CD4-positive, alpha-beta T cell (primary cell): ENCODE data around the gene KYNU. TPM values are rescaled to one million over a fixed set of nuclear protein-coding genes. Genes with fewer than 3 reads are reported as not detected.
A peak's percentile ranks its signal among the peaks of the same experiment; 100 is the strongest.

Experiments used
- ATAC-seq: fragments of 200-7000 bp; cut with Tn5 transposase; one replicate; pipeline ENCODE4 v1.10.0; 2022; ENCODE audit warnings: mild to moderate bottlenecking; ENCODE audit not compliant: poor library complexity
- CTCF ChIA-PET: fragments of 350-600 bp; sonication (Branson Sonifier 250); formaldehyde crosslinking; loops from one replicate; lab custom pipeline; 2021; ENCODE audit warnings: antibody characterized with exemption, inconsistent platforms; lab: Charles Lee
- POLR2A ChIA-PET: fragments of 350-600 bp; sonication (Branson Sonifier 250); formaldehyde crosslinking; loops from one replicate; lab custom pipeline; 2021; ENCODE audit warnings: antibody characterized with exemption, inconsistent platforms; lab: Charles Lee
- DNase-seq, 14 experiments: peaks; one replicate each; pipeline ENCODE4 v3.0.0-alpha.2; 2013 to 2020; ENCODE audit warnings: mixed read lengths in 2 of 14
- H3K27ac ChIP-seq, 2 donors: one replicate each; pipeline versions ENCODE4 v1.5.1 to v1.7.0; 2013; ENCODE audit warnings: low read length in 2 of 2, low read depth in 1 of 2, mild to moderate bottlenecking in 1 of 2
- H3K27me3 ChIP-seq, 2 experiments: 1 replicate in 1 of 2; 2 replicates in 1 of 2; pipeline versions ENCODE4 v1.6.1 to v1.7.0; 2013; ENCODE audit warnings: low read length in 2 of 2, control low read depth in 1 of 2, mild to moderate bottlenecking in 1 of 2, moderate library complexity in 1 of 2; ENCODE audit not compliant: insufficient read depth in 2 of 2, control insufficient read depth in 1 of 2
- H3K36me3 ChIP-seq: one replicate; pipeline ENCODE4 v1.6.1; 2013; ENCODE audit warnings: low read length, control low read depth; ENCODE audit not compliant: insufficient read depth
- H3K4me1 ChIP-seq: one replicate; pipeline ENCODE4 v1.6.1; 2013; ENCODE audit warnings: low read length, control low read depth; ENCODE audit not compliant: insufficient read depth
- H3K4me3 ChIP-seq: one replicate; pipeline ENCODE4 v1.5.1; 2013; ENCODE audit warnings: mild to moderate bottlenecking, low read length, moderate library complexity
- H3K9me3 ChIP-seq, 2 experiments: 1 replicate in 1 of 2; 2 replicates in 1 of 2; pipeline versions ENCODE4 v1.6.1 to v1.7.0; 2013; ENCODE audit warnings: low read length in 2 of 2, mild to moderate bottlenecking in 2 of 2, control low read depth in 1 of 2, moderate library complexity in 1 of 2; ENCODE audit not compliant: control insufficient read depth in 1 of 2, insufficient read depth in 1 of 2
- H3K27ac Mint-ChIP-seq: one replicate; pipeline ENCODE4 v1.8.0; 2020; ENCODE audit warnings: mixed read lengths
- H3K27me3 Mint-ChIP-seq: one replicate; pipeline ENCODE4 v1.8.0; 2021; ENCODE audit warnings: mixed read lengths
- H3K36me3 Mint-ChIP-seq: one replicate; pipeline ENCODE4 v1.8.0; 2021; ENCODE audit warnings: low read depth, mixed read lengths
- H3K4me1 Mint-ChIP-seq: one replicate; pipeline ENCODE4 v1.8.0; 2021; ENCODE audit warnings: low read depth, mixed read lengths
- H3K4me3 Mint-ChIP-seq: one replicate; pipeline ENCODE4 v1.8.0; 2020; ENCODE audit warnings: mild to moderate bottlenecking, mixed read lengths
- H3K9me3 Mint-ChIP-seq: one replicate; pipeline ENCODE4 v1.8.0; 2020; ENCODE audit warnings: mixed read lengths
- intact Hi-C, 2 experiments: fragments of 100-400 bp; cut with DNase I in 1 of 2; cut with micrococcal nuclease in 1 of 2; formaldehyde crosslinking; loops; one replicate each; pipeline versions ENCODE4 v1.15.1 to v1.9.0; 2023 to 2025; cut with DNase I, micrococcal nuclease
- total RNA-seq, 174 experiments: library from RNA in 2 of 174; stranded (reverse) in 2 of 174; gene quantifications; one replicate each; pipeline ENCODE4 v1.2.3 and lab custom pipeline; 2021 to 2026
- TF ChIP-seq, protein P1 (sequence below): fragments of 200-600 bp; IDR thresholded peaks from one replicate; pipeline ENCODE4 v1.8.0; 2022; ENCODE audit warnings: antibody characterized with exemption, mild to moderate bottlenecking

KYNU gene
- total RNA-seq, 2 experiments from 2014 or later, result 0.38 to 0.50 TPM

DNA sequence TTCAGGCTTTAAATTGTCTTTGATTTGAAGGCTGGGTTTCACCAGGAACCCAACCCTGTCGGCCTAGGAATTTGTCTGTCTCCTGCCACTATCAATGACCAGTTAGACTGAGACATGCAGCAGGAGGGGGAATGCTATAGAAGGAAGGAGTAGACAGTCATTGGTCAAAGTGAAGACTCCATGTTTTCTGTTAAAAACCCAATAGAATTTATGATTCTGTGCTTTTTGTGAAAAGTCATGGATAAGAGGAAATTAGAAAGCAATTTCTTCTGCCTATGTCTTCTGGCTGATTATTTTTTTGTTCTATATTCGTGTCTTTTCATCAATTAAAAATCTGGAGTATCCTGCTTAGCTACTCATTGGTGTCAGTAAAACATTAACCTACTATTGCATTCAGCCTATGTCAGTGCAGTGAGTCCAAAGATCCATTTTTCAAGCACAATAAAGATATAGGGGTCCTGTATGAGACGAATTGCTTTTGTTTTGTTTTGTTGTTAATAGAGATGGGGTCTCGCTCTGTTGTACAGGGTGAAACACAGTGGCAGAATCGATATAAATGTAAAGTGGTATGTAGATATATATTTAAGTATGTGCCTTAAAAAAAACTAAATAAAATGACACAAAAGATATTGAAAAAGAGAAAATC, 7.9 kb upstream of the KYNU start:
- Histone ChIP-seq H3K27ac (no peak overlapping the region), H3K4me1 (no peaks in the 10 kb centered on the region), H3K9me3 (no peaks in the 10 kb centered on the region), H3K36me3 (no peaks in the 10 kb centered on the region), H3K27me3 (peaks cover 0 to 2% of the 10 kb centered on the region in 2 experiments), H3K4me3 (no peak overlapping the region)
- Mint-ChIP-seq H3K4me1 (no peaks in the 10 kb centered on the region), H3K36me3 (no peaks in the 10 kb centered on the region), H3K27ac (no peak overlapping the region), H3K9me3 (no peaks in the 10 kb centered on the region), H3K27me3 (no peaks in the 10 kb centered on the region), H3K4me3 (no peak overlapping the region)
- ATAC-seq, result no peak
- ChIA-PET CTCF (no interaction called here), POLR2A (no interaction called here)
- intact Hi-C loops, result no loop called here
- no peak for DNase-seq
- TF ChIP-seq, protein P1, sequence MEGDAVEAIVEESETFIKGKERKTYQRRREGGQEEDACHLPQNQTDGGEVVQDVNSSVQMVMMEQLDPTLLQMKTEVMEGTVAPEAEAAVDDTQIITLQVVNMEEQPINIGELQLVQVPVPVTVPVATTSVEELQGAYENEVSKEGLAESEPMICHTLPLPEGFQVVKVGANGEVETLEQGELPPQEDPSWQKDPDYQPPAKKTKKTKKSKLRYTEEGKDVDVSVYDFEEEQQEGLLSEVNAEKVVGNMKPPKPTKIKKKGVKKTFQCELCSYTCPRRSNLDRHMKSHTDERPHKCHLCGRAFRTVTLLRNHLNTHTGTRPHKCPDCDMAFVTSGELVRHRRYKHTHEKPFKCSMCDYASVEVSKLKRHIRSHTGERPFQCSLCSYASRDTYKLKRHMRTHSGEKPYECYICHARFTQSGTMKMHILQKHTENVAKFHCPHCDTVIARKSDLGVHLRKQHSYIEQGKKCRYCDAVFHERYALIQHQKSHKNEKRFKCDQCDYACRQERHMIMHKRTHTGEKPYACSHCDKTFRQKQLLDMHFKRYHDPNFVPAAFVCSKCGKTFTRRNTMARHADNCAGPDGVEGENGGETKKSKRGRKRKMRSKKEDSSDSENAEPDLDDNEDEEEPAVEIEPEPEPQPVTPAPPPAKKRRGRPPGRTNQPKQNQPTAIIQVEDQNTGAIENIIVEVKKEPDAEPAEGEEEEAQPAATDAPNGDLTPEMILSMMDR, result no peak

DNA sequence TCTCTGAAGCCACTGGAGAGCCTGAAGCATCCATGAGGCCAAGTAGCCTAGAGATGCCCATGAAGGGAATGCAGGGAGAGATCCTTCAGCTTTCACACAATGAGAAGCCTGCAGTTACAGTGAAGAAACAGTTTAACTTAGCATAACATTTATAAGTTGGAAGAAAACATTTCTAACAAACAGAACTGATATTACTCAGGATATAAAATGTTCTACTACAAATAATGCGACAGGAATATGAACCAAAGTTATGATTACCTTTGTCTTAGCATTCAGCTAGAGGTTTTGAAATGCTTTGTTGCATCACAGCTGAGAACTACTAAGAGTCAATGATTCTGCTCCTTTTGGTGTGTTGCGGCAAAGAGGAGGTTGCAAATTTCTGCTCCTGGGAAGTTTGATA, 6.9 kb upstream of the KYNU start:
- no peak overlapping the region for H3K27ac ChIP-seq
- intact Hi-C loops, result no loop called here
- H3K9me3 Mint-ChIP-seq, result no peaks in the 10 kb centered on the region
- H3K4me1 Mint-ChIP-seq, result no peaks in the 10 kb centered on the region
- DNase-seq, result peak in 2 of 14 experiments; percentile 23 to 35
- peaks cover 0 to 2% of the 10 kb centered on the region in 2 experiments for H3K27me3 ChIP-seq
- H3K27ac Mint-ChIP-seq, result no peak overlapping the region
- no peak overlapping the region for H3K4me3 ChIP-seq
- H3K36me3 ChIP-seq, result no peaks in the 10 kb centered on the region
- POLR2A ChIA-PET, result no interaction called here
- no peak overlapping the region for H3K4me3 Mint-ChIP-seq
- TF ChIP-seq, protein P1, result no peak
- ATAC-seq, result no peak
- CTCF ChIA-PET, result no interaction called here
- H3K9me3 ChIP-seq, result no peaks in the 10 kb centered on the region
- no peaks in the 10 kb centered on the region for H3K4me1 ChIP-seq
- H3K27me3 Mint-ChIP-seq, result no peaks in the 10 kb centered on the region
- no peaks in the 10 kb centered on the region for H3K36me3 Mint-ChIP-seq

DNA sequence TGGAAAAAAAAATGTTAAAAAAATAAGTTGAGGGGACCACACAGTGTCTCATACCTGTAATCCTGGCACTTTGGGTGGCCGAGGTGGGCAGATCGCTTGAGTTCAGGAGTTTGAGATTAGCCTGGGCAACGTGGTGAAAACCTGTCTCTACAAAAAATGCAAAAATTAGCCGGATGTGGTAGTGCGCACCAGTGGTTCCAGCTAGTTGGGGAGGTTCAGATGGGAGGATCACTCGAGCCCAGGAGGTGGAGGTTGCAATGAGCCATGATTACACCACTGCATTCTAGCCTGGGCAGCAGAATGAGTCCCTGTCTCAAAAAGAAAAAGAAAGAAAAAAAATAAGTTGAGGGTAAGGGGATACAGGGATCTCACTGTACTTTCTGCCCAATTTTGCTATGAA, 6.1 kb upstream of the KYNU start:
- Histone ChIP-seq H3K27ac (no peak overlapping the region), H3K4me1 (no peaks in the 10 kb centered on the region), H3K4me3 (no peak overlapping the region), H3K9me3 (no peaks in the 10 kb centered on the region), H3K27me3 (peaks cover 0 to 2% of the 10 kb centered on the region in 2 experiments), H3K36me3 (no peaks in the 10 kb centered on the region)
- no peak overlapping the region for H3K27ac Mint-ChIP-seq
- TF ChIP-seq, protein P1, result no peak
- no peaks in the 10 kb centered on the region for H3K27me3 Mint-ChIP-seq
- no peak for ATAC-seq
- no peaks in the 10 kb centered on the region for H3K9me3 Mint-ChIP-seq
- H3K4me1 Mint-ChIP-seq, result no peaks in the 10 kb centered on the region
- CTCF ChIA-PET, result interaction anchor here (1.4 kb wide), 1 partner anchor 10 kb away, joined by 3 read pairs; no protein-coding TSS in a partner anchor
- H3K4me3 Mint-ChIP-seq, result no peak overlapping the region
- DNase-seq, result no peak
- POLR2A ChIA-PET, result no interaction called here
- intact Hi-C loops, result no loop called here
- no peaks in the 10 kb centered on the region for H3K36me3 Mint-ChIP-seq
